ENCODE data around the gene DOCK4.

DOCK4 gene

DNA sequence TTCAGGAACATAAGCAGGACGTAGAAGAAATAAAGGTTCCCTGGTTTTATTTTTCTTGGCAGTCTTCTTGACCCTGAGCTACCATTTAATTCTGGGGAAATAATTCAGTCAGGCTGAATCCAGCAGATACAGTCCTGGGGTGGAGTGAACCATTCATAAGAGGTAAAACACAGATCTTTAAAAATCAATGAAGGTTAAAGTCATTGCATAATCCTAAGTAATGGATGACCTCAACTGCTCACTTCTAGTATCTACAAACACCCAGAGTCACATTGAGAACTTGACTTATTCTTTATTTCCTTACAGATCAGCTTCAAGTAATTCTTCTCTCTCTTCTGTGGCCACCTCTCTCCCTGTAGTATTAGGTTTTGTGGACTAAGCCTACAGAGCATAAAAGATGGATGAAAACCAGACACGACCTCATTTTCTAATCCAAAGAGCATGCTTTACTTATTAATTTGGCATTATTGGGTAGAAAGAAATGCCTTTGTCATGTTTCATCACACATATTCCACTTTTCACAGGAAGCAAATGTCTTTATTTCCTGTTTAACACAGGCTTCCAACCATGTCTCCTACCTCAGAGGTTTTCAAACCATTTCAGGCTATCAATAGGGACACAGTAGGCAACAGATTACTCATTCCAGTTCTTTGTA is 461.6 kb downstream of the DOCK4 start:
- H3K36me3 ChIP-seq (ENCODE audit: control insufficient read depth in 5 of 5, insufficient read depth in 5 of 5, low read length in 5 of 5), result peaks cover 0 to 38% (median 22%) of the 10 kb centered on the region in 5 donors
- no peak overlapping the region for H3K4me3 ChIP-seq (ENCODE audit: low read depth in 1 of 5, low read length in 5 of 5)
- no peaks in the 10 kb centered on the region for H3K27me3 ChIP-seq (ENCODE audit: control insufficient read depth in 5 of 5, insufficient read depth in 4 of 5, low read length in 5 of 5)
- H3K9me3 ChIP-seq (ENCODE audit: control insufficient read depth in 5 of 5, low read length in 5 of 5), result peaks cover 0 to 3% (median 0%) of the 10 kb centered on the region in 5 donors
- H3K9ac ChIP-seq (ENCODE audit: low read length in 5 of 5), result no peak overlapping the region
- no peaks in the 10 kb centered on the region for H3K4me1 ChIP-seq (ENCODE audit: control insufficient read depth in 5 of 5, insufficient read depth in 5 of 5, low read length in 5 of 5)
- H3K27ac ChIP-seq (ENCODE audit: low read depth, low read length), result no peak overlapping the region

DNA sequence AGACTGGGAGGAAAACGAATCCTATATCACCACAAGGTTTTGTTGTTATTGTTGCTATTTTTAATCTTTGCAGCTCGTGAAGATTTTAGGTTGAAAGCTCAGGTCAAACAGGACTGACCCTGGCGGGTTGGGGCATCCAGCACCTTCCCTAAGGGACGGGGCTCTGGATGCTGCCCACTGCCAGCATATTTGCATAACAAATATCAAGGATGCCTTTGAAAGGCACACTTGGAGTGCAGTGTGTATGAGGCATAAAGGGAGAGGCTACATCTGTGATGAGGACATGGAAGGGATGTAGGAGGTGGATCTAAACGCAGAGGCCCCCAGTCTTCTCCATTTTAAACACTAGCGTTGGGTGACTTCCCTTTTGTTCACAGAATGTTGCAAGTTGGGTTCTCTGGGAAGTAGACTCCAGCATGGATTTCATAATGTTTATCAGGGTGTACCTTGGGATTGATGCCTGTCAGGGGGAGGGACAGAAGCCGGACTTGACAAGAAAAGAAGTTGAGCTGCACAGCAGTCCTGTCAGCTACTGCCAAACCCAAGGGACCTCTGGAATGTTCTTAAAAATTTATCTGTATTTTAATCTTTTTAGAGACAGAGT is 462.9 kb downstream of the DOCK4 start:
- peaks cover 4 to 47% (median 29%) of the 10 kb centered on the region in 5 donors for H3K36me3 ChIP-seq (ENCODE audit: control insufficient read depth in 5 of 5, insufficient read depth in 5 of 5, low read length in 5 of 5)
- H3K4me3 ChIP-seq (ENCODE audit: low read depth in 1 of 5, low read length in 5 of 5), result no peak overlapping the region
- H3K4me1 ChIP-seq (ENCODE audit: control insufficient read depth in 5 of 5, insufficient read depth in 5 of 5, low read length in 5 of 5), result no peaks in the 10 kb centered on the region
- no peaks in the 10 kb centered on the region for H3K9me3 ChIP-seq (ENCODE audit: control insufficient read depth in 5 of 5, low read length in 5 of 5)
- H3K9ac ChIP-seq (ENCODE audit: low read length in 5 of 5), result no peak overlapping the region
- no peak overlapping the region for H3K27ac ChIP-seq (ENCODE audit: low read depth, low read length)
- H3K27me3 ChIP-seq (ENCODE audit: control insufficient read depth in 5 of 5, insufficient read depth in 4 of 5, low read length in 5 of 5), result no peaks in the 10 kb centered on the region

DNA sequence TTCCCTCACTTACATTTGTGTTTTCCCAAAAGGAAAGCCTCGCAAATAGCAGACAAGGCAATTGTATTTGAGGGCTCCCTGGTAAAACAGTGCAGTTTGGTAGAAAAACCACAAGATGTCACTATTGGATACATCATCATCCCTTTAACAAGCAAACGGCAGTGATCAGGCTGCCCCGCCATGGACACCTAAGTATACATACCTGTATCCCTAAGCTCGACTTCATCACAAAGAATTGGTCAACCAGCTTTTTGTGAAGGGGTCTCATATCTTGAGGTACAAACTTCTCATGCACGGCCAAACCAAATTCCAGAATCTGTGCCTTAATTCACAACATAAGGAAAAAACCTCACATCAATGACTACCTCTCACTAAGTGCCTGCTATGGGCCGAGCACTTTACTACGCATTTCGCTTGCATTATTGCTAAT is 464.4 kb downstream of the DOCK4 start:
- Histone ChIP-seq H3K36me3 (ENCODE audit: control insufficient read depth in 5 of 5, insufficient read depth in 5 of 5, low read length in 5 of 5) (peaks cover 4 to 50% (median 33%) of the 10 kb centered on the region in 5 donors), H3K4me3 (ENCODE audit: low read depth in 1 of 5, low read length in 5 of 5) (no peak overlapping the region), H3K9ac (ENCODE audit: low read length in 5 of 5) (no peak overlapping the region), H3K4me1 (ENCODE audit: control insufficient read depth in 5 of 5, insufficient read depth in 5 of 5, low read length in 5 of 5) (no peaks in the 10 kb centered on the region), H3K9me3 (ENCODE audit: control insufficient read depth in 5 of 5, low read length in 5 of 5) (no peaks in the 10 kb centered on the region), H3K27me3 (ENCODE audit: control insufficient read depth in 5 of 5, insufficient read depth in 4 of 5, low read length in 5 of 5) (no peaks in the 10 kb centered on the region), H3K27ac (ENCODE audit: low read depth, low read length) (no peak overlapping the region)

DNA sequence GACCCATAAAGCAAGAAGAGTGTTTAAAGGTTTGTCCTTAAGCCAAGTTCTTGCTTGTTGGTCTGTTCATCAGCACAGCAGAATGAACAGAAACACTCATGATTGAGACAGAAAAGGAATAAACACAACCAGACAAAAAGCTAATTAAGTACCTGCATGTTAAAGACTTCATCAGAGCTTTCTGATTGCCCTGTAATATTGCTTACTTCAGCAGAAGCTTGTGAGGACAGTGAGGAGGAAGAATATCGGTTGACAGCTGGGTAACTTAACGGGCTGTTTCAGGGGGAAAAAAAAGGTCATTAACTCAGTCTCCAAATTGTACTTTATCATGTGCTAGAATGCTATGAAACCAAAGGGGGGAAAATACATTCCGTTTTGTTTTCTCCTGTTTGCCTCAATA is 465.3 kb downstream of the DOCK4 start:
- Histone ChIP-seq H3K4me3 (ENCODE audit: low read depth in 1 of 5, low read length in 5 of 5) (no peak overlapping the region), H3K4me1 (ENCODE audit: control insufficient read depth in 5 of 5, insufficient read depth in 5 of 5, low read length in 5 of 5) (no peaks in the 10 kb centered on the region), H3K27me3 (ENCODE audit: control insufficient read depth in 5 of 5, insufficient read depth in 4 of 5, low read length in 5 of 5) (no peaks in the 10 kb centered on the region), H3K27ac (ENCODE audit: low read depth, low read length) (no peak overlapping the region), H3K9me3 (ENCODE audit: control insufficient read depth in 5 of 5, low read length in 5 of 5) (no peaks in the 10 kb centered on the region), H3K36me3 (ENCODE audit: control insufficient read depth in 5 of 5, insufficient read depth in 5 of 5, low read length in 5 of 5) (peaks cover 4 to 52% (median 31%) of the 10 kb centered on the region in 5 donors), H3K9ac (ENCODE audit: low read length in 5 of 5) (no peak overlapping the region)

DNA sequence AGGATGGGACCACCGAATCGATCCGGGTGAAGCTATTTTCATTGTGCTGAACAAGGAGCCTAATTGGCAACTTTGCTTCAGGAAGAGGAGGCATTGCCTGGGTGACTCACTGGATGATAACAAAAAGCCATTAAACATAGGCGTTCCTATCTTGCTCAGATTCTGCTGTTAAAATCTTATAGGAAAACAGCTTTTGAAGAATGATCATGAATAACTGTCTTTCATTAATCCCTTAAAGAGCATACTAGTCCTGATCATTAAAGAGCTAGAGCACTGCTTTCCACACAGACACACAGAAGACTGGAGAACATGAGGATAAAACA is 469.7 kb downstream of the DOCK4 start:
- Histone ChIP-seq H3K9ac (ENCODE audit: low read length in 5 of 5) (no peak overlapping the region), H3K27ac (ENCODE audit: low read depth, low read length) (no peak overlapping the region), H3K4me1 (ENCODE audit: control insufficient read depth in 5 of 5, insufficient read depth in 5 of 5, low read length in 5 of 5) (peaks cover 0 to 5% (median 2%) of the 10 kb centered on the region in 5 donors), H3K9me3 (ENCODE audit: control insufficient read depth in 5 of 5, low read length in 5 of 5) (no peaks in the 10 kb centered on the region), H3K4me3 (ENCODE audit: low read depth in 1 of 5, low read length in 5 of 5) (no peak overlapping the region), H3K27me3 (ENCODE audit: control insufficient read depth in 5 of 5, insufficient read depth in 4 of 5, low read length in 5 of 5) (no peaks in the 10 kb centered on the region), H3K36me3 (ENCODE audit: control insufficient read depth in 5 of 5, insufficient read depth in 5 of 5, low read length in 5 of 5) (peaks cover 7 to 67% (median 36%) of the 10 kb centered on the region in 5 donors)

DNA sequence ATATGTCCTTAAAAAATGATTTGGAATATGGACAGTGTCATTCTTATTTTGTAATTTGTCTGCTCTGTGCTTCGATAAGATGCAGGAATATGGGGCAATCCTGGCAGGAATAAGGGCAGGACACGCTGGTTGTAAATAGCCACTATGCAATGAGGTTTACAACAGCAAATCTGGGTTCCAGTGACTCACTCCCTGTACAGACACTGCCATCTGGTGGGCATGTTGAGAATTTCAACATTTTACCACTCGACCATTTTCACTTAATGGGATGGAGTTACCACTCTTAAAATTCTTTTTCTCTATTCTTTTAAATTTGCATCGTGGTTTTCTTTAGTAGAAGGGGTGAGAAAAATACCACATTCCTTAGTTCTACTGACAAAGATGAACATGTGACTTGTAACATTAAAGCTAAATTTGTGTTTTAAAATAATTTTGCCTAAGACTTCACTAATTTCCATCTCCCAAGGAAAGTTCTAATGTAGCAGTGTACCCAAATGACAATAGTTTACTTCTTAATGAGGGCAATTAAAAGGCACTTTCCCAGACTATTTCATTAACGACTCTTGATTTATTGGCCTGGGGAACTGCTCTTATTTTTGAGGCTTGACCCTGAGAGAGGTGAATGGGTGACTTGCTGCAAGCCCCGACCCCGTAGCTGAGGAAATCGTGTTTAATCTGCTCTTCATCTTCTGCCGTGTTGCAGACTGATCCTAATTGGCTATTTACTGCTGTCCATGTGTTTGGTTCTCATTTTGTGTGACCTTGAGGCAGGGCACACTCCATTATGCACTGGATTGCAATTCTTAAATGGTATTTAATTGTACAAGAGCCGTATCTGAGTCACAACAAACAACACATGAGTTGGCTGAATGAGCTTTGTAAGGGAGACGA is 470.3 kb downstream of the DOCK4 start:
- no peak overlapping the region for H3K9ac ChIP-seq (ENCODE audit: low read length in 5 of 5)

DNA sequence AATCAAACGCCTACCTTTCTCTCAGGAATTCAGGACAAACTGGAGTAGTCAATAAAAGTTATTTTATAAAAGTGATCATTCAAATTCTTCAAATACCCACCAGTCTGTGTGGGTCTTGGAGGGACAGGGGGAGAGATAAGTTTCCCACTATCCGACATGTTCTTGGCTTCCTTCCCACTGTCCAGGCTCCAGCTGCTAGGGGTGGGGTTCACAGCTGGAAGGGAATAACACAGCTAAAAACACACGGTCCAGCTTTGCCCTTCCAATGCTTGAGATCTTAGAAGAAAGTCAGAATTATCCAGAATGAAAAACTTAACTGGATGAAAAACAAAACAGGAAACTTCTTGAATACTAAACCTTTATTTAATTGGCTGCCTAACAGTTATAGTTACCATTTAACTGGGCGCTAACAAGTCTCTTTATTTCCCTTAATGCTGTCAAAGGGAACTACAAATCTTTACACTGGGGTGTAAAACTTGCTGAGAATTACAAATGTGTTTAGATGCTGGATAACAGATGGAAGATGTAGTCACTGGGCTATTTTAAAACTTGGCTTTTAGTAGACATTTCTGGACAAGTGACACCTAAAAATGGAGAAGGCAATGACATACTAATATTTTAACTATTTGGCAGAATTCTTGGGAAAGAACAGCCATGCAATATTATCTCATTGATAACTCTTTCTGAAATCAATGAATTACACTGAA is 471.1 kb downstream of the DOCK4 start:
- H3K4me1 ChIP-seq (ENCODE audit: control insufficient read depth in 5 of 5, insufficient read depth in 5 of 5, low read length in 5 of 5), result peaks cover 0 to 5% (median 2%) of the 10 kb centered on the region in 5 donors
- peaks cover 3 to 66% (median 41%) of the 10 kb centered on the region in 5 donors for H3K36me3 ChIP-seq (ENCODE audit: control insufficient read depth in 5 of 5, insufficient read depth in 5 of 5, low read length in 5 of 5)
- H3K4me3 ChIP-seq (ENCODE audit: low read depth in 1 of 5, low read length in 5 of 5), result no peak overlapping the region
- H3K27me3 ChIP-seq (ENCODE audit: control insufficient read depth in 5 of 5, insufficient read depth in 4 of 5, low read length in 5 of 5), result no peaks in the 10 kb centered on the region
- no peaks in the 10 kb centered on the region for H3K9me3 ChIP-seq (ENCODE audit: control insufficient read depth in 5 of 5, low read length in 5 of 5)
- H3K9ac ChIP-seq (ENCODE audit: low read length in 5 of 5), result no peak overlapping the region
- H3K27ac ChIP-seq (ENCODE audit: low read depth, low read length), result no peak overlapping the region

More for the DNA sequence above, 470.3 kb downstream of the DOCK4 start:
- Histone ChIP-seq H3K4me1 (ENCODE audit: control insufficient read depth in 5 of 5, insufficient read depth in 5 of 5, low read length in 5 of 5) (peaks cover 0 to 5% (median 2%) of the 10 kb centered on the region in 5 donors), H3K27ac (ENCODE audit: low read depth, low read length) (no peak overlapping the region), H3K9me3 (ENCODE audit: control insufficient read depth in 5 of 5, low read length in 5 of 5) (no peaks in the 10 kb centered on the region), H3K4me3 (ENCODE audit: low read depth in 1 of 5, low read length in 5 of 5) (no peak overlapping the region), H3K27me3 (ENCODE audit: control insufficient read depth in 5 of 5, insufficient read depth in 4 of 5, low read length in 5 of 5) (no peaks in the 10 kb centered on the region), H3K36me3 (ENCODE audit: control insufficient read depth in 5 of 5, insufficient read depth in 5 of 5, low read length in 5 of 5) (peaks cover 5 to 68% (median 40%) of the 10 kb centered on the region in 5 donors)

DNA sequence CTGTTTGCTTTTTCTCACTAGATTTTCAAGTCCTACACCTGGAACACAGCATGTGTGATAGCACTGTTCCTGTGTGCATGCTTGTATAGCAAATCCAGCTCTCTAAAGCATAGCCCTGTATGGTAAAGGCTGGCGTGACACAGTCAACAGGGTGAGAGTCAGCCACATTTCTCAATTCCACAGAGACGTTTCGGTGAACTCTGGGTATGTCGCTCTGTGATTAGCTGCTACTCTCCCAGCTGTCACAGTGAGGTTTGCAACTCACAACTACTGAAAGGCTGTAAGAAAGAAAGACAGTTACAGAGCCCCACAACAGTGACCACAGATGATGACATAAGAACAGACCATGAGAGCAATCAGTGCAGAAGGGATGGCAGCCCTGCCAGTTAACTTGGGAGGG is 473.3 kb downstream of the DOCK4 start:
- no peaks in the 10 kb centered on the region for H3K27me3 ChIP-seq (ENCODE audit: control insufficient read depth in 5 of 5, insufficient read depth in 4 of 5, low read length in 5 of 5)
- H3K9me3 ChIP-seq (ENCODE audit: control insufficient read depth in 5 of 5, low read length in 5 of 5), result no peaks in the 10 kb centered on the region
- no peak overlapping the region for H3K9ac ChIP-seq (ENCODE audit: low read length in 5 of 5)
- H3K4me1 ChIP-seq (ENCODE audit: control insufficient read depth in 5 of 5, insufficient read depth in 5 of 5, low read length in 5 of 5), result peaks cover 0 to 5% (median 2%) of the 10 kb centered on the region in 5 donors
- H3K27ac ChIP-seq (ENCODE audit: low read depth, low read length), result no peak overlapping the region
- H3K36me3 ChIP-seq (ENCODE audit: control insufficient read depth in 5 of 5, insufficient read depth in 5 of 5, low read length in 5 of 5), result peaks cover 0 to 69% (median 44%) of the 10 kb centered on the region in 5 donors
- no peak overlapping the region for H3K4me3 ChIP-seq (ENCODE audit: low read depth in 1 of 5, low read length in 5 of 5)

DNA sequence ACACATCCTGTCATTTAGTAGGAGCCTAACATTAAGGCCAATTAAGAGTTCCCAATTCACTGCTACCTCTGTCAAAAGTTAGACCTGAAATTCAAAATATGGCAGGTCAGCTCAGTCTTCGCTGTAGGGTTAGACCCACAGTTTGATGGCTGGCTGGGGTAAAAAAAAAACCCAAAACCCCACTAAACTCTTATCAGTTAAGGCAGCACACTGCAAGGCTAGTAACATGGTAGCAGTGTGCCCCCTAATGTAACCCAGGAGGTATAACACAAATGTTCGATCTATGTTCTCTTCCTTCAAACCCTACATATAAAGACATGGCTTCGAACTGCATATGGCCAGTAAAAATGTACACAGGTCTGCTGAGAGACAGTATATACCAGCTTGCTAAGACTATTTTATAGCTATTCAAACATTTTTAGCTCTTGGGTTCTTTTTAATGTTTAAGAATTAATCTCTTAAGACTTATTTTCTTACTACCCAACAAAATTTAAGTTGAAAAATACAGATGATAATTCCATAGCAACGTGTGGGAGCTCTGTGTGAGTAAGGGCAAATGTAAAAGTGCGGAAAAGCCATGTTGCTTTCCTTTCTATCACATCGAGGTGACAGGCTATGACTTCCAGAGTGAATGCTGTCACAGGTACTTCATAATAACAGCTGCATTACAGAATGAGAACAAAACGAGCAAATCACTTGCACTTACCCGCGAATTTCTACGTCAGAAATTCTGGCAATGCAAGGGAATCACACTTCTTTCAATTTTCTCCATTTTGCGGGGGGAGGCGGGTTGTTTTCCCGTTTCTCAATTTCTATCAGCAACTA is 475.5 kb downstream of the DOCK4 start:
- no peak overlapping the region for H3K27ac ChIP-seq (ENCODE audit: low read depth, low read length)
- no peak overlapping the region for H3K9ac ChIP-seq (ENCODE audit: low read length in 5 of 5)
- peaks cover 6 to 63% (median 41%) of the 10 kb centered on the region in 5 donors for H3K36me3 ChIP-seq (ENCODE audit: control insufficient read depth in 5 of 5, insufficient read depth in 5 of 5, low read length in 5 of 5)
- no peaks in the 10 kb centered on the region for H3K27me3 ChIP-seq (ENCODE audit: control insufficient read depth in 5 of 5, insufficient read depth in 4 of 5, low read length in 5 of 5)
- no peaks in the 10 kb centered on the region for H3K9me3 ChIP-seq (ENCODE audit: control insufficient read depth in 5 of 5, low read length in 5 of 5)
- no peak overlapping the region for H3K4me3 ChIP-seq (ENCODE audit: low read depth in 1 of 5, low read length in 5 of 5)
- peaks cover 0 to 5% (median 2%) of the 10 kb centered on the region in 5 donors for H3K4me1 ChIP-seq (ENCODE audit: control insufficient read depth in 5 of 5, insufficient read depth in 5 of 5, low read length in 5 of 5)
